ENCODE data around the gene NIBAN1. TPM values are rescaled to one million over a fixed set of nuclear protein-coding genes. Genes with fewer than 3 reads are reported as not detected.

The NIBAN1 gene
- total RNA-seq, 2 experiments from 2014 or later: 68.8 to 71.7 TPM

DNA sequence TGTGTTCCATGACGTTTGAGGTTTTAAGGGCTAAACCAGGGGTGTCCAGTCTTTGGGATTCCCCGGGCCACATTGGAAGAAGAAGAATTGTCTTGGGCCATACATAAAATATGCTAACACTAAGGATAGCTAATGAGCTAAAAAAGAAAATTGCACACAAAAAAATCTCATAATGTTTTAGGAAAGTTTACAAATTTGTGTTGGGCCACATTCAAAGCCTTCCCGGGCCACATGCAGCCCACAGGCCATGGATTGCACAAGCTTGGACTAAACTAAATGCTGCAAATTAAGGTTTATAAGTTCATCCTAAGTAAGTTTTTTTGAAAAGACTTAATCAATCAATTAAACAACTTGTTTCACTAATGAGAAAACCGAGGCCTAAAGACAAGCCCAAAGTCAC is 21.9 kb downstream of the NIBAN1 start:
- Mint-ChIP-seq H3K4me3 (no peak overlapping the region), H3K9me3 (no peaks in the 10 kb centered on the region), H3K27me3 (no peaks in the 10 kb centered on the region), H3K4me1 (peaks cover 37% of the 10 kb centered on the region), H3K27ac (no peak overlapping the region), H3K36me3 (ENCODE audit: low read depth) (peaks cover 24% of the 10 kb centered on the region)
- DNase-seq: no peak
- ChIA-PET POLR2A (no interaction called here), CTCF (interaction anchor here (1.1 kb wide), 1 partner anchor 147 kb away, joined by 3 read pairs; no protein-coding TSS in a partner anchor)

DNA sequence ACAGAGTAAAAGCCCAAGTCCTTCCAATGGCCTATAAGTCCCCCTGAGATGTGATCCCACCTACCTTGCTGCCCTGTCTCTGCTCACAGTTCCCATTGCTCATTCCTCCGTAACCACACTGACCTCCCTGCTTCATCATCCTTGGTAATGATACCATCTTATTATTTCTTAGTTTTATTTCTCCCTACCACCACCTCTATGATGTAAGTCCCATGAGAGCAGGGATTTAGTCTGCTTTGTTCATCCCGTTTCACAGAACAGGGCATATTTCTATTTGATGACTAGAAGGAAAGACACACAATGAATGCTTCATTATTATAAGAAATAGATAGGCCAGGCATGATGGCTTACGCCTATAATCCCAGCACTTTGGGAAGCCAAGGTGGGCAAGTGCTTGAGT is 22.5 kb downstream of the NIBAN1 start:
- no peak overlapping the region for H3K4me3 Mint-ChIP-seq
- H3K27me3 Mint-ChIP-seq: no peaks in the 10 kb centered on the region
- no peaks in the 10 kb centered on the region for H3K9me3 Mint-ChIP-seq
- no peak for DNase-seq
- CTCF ChIA-PET: interaction anchor here (1.1 kb wide), 1 partner anchor 147 kb away, joined by 3 read pairs; no protein-coding TSS in a partner anchor
- peaks cover 41% of the 10 kb centered on the region for H3K4me1 Mint-ChIP-seq
- peaks cover 25% of the 10 kb centered on the region for H3K36me3 Mint-ChIP-seq (ENCODE audit: low read depth)
- H3K27ac Mint-ChIP-seq: no peak overlapping the region
- POLR2A ChIA-PET: no interaction called here

DNA sequence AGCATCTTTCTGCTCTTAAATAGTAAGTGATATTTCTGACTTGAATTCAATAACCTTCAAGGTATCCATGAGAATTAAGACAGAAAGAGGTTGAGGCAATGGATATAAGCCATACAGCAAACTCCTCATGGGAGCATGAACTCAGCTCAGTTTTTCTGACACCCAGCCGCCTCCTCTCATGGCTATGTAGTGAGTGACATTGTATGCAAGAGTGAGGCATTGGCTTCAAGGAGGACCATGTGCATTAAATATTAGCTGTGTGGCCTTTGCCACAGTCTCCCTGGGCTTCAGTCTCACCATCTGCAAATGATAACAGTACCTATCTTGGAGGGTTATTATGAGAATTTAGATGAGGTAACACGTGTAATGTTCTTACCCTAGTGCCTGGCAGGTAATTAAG is 23.4 kb downstream of the NIBAN1 start:
- Mint-ChIP-seq H3K36me3 (ENCODE audit: low read depth) (peaks cover 25% of the 10 kb centered on the region), H3K4me1 (peaks cover 42% of the 10 kb centered on the region), H3K9me3 (no peaks in the 10 kb centered on the region), H3K27ac (no peak overlapping the region), H3K27me3 (no peaks in the 10 kb centered on the region), H3K4me3 (no peak overlapping the region)
- DNase-seq: no peak
- POLR2A ChIA-PET: no interaction called here
- CTCF ChIA-PET: no interaction called here

DNA sequence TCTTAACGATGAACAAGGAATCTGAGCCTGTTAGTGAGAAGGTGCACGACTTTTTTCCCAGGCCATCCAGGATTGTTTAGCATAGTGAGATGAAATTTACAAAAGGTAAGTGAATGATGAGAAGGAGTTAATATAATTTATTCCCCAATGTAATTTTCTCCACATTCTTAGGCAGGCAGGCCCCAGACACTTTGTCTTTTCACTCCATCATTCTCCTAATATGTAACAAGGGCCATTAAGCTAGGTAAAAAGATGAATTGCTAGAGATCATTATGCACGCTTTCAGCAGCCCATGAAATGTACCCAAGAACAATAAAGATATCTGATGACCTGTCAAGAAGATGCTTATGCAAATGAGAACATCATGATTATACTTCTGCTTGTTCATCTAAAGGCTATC is 24.1 kb downstream of the NIBAN1 start:
- Mint-ChIP-seq H3K9me3 (no peaks in the 10 kb centered on the region), H3K4me3 (no peak overlapping the region), H3K36me3 (ENCODE audit: low read depth) (peaks cover 30% of the 10 kb centered on the region), H3K4me1 (peaks cover 42% of the 10 kb centered on the region), H3K27ac (no peak overlapping the region), H3K27me3 (no peaks in the 10 kb centered on the region)
- no peak for DNase-seq
- ChIA-PET POLR2A (no interaction called here), CTCF (no interaction called here)

DNA sequence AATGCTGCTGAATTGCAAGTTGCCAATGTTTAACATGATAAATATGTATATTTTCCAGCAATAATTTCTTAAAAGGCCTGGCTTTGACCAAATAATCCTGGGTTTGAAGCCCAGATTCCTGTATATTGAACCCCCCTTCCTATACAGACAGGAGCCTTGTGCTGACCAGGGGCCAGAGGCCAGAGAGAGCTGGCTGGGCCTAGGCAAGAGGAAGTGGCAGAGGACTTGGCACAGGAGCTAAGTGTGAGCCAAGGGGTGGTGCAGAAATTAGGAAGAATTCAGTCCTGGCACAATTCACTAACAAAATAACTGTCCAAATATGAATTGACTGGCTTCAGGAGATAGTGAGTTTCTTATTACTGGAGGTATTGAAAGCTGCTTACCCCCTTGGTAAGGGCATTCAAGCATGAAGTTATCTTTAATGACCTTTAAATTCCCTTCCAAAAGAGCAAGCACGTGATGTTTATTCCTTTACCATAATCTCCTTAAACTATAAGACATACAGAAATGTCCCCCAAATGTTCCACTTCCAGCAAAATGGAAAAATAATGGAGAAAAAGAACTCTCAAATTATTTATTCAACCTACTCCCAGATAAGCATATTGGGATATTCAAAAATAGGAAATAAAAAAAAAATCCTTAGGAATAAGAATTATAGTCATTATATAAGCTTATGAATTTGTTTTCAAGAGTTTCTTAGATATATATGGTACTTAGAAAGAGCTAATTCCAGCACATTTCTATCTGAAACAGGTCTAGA is 26.6 kb downstream of the NIBAN1 start:
- no peak overlapping the region for H3K4me3 Mint-ChIP-seq
- no peaks in the 10 kb centered on the region for H3K9me3 Mint-ChIP-seq
- H3K36me3 Mint-ChIP-seq (ENCODE audit: low read depth): peaks cover 50% of the 10 kb centered on the region
- no peaks in the 10 kb centered on the region for H3K27me3 Mint-ChIP-seq
- no peak for DNase-seq
- H3K27ac Mint-ChIP-seq: no peak overlapping the region
- ChIA-PET CTCF (interaction anchor here (1.9 kb wide), 1 partner anchor 11 kb away, joined by 4 read pairs; no protein-coding TSS in a partner anchor), POLR2A (interaction anchor here (1.1 kb wide), 1 partner anchor 65 kb away, joined by 3 read pairs; no protein-coding TSS in a partner anchor)
- peaks cover 30% of the 10 kb centered on the region for H3K4me1 Mint-ChIP-seq

DNA sequence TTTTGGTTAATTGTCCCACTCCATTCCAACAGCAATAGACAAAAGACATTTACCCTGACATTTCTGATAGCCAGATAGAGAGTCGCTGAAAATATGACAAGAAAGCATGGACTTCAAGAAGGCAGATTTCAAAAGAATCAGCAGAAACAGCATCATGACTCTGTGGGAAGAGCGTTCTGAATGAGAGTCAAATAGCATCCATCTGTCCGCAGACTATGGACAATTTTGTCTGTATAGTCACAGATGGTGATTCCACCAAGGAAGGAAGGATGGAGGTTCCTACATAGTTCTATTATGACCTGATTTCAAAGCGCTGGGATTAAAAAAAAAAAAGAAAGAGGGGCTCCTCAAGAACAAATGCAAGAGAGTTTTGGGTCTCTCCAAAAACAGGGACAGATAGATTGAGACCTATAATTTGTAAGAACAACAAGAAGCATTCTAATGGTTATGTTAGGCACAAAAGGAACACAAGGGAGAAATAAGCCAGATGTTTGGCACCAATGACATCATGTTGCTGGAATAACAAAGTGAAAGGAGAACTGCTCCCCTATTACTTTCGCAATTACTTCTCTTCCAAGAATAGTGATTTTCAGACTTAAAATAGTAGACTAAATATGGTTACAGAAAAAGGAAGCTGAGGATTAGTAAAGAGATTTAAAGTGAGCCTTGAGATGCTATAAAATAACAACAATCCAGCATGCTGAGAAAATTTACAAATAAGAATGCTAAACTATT is 28.5 kb downstream of the NIBAN1 start:
- Mint-ChIP-seq H3K36me3 (ENCODE audit: low read depth) (peaks cover 53% of the 10 kb centered on the region), H3K4me3 (no peak overlapping the region), H3K4me1 (peaks cover 35% of the 10 kb centered on the region), H3K27ac (no peak overlapping the region), H3K27me3 (no peaks in the 10 kb centered on the region), H3K9me3 (no peaks in the 10 kb centered on the region)
- DNase-seq: no peak
- ChIA-PET CTCF (interaction anchor here (1.9 kb wide), 1 partner anchor 12 kb away, joined by 4 read pairs; no protein-coding TSS in a partner anchor), POLR2A (no interaction called here)

DNA sequence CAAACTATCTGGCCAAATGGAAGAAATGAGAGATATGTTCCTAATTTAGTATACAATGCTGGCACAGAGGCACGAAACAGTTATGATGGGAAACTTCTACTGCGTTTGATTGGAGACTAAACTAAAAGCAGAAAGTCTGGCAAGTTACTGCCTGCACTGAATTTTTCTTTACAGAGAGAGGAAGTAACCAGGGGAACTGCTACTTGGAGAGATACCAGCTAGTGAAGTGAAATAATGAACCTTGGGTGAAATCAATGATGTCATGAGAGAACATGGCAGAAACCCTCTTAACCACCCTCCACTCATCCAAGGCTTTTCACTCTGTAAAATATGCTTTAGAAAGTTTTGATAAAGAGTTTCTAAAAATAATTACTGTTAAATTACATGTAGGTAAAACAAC is 29.3 kb downstream of the NIBAN1 start:
- H3K27ac Mint-ChIP-seq: no peak overlapping the region
- no peak for DNase-seq
- no peaks in the 10 kb centered on the region for H3K27me3 Mint-ChIP-seq
- ChIA-PET CTCF (no interaction called here), POLR2A (no interaction called here)
- H3K9me3 Mint-ChIP-seq: no peaks in the 10 kb centered on the region
- peaks cover 55% of the 10 kb centered on the region for H3K36me3 Mint-ChIP-seq (ENCODE audit: low read depth)
- H3K4me3 Mint-ChIP-seq: no peak overlapping the region
- H3K4me1 Mint-ChIP-seq: peaks cover 35% of the 10 kb centered on the region

DNA sequence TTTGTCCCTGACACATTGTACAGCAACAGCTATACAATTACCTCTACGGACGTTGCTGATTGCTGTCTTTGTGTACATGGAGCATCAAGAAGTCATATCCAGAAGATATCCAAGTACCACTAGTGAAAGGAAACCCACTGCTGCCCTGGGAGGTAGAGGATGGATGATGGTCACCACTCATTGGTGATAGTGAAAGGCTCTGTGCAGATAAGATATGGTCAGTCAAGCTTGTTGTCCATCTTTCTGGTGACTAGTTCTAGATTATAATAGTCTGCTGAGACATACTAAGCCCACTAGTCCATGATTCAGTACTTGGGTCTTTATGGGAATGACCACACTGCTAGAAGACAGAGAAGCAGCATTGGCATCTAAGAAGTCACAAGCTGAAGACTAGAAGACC is 30.3 kb downstream of the NIBAN1 start:
- Mint-ChIP-seq H3K4me3 (no peak overlapping the region), H3K9me3 (no peaks in the 10 kb centered on the region), H3K4me1 (peaks cover 35% of the 10 kb centered on the region), H3K27me3 (no peaks in the 10 kb centered on the region), H3K27ac (no peak overlapping the region), H3K36me3 (ENCODE audit: low read depth) (peaks cover 58% of the 10 kb centered on the region)
- ChIA-PET POLR2A (no interaction called here), CTCF (no interaction called here)
- DNase-seq: no peak

DNA sequence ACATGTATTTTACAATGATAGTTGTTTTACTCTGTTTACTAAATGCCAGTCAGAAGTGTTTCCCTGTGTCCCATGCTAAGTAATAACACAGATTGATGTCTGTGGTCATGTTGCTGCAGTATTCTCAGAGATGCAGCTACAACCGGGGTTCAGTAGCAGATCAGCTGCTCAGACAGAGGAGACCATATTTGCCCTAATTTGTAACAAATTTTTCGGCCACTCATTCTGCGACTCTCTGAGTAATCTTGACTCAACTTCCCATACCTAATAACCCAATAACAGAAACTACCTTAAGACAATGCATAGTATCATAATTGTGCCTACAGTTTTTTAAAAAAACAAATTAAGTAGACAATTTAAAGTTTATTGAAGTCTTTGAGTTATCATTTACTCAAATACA is 32.6 kb downstream of the NIBAN1 start:
- Mint-ChIP-seq H3K4me3 (no peak overlapping the region), H3K27me3 (no peaks in the 10 kb centered on the region), H3K36me3 (ENCODE audit: low read depth) (peaks cover 58% of the 10 kb centered on the region), H3K4me1 (peaks cover 31% of the 10 kb centered on the region), H3K27ac (no peak overlapping the region), H3K9me3 (no peaks in the 10 kb centered on the region)
- ChIA-PET CTCF (no interaction called here), POLR2A (interaction anchor here (0.6 to 1.3 kb wide), 3 partner anchors 30 to 49 kb away, joined by 3 read pairs; no protein-coding TSS in a partner anchor)
- DNase-seq: no peak

DNA sequence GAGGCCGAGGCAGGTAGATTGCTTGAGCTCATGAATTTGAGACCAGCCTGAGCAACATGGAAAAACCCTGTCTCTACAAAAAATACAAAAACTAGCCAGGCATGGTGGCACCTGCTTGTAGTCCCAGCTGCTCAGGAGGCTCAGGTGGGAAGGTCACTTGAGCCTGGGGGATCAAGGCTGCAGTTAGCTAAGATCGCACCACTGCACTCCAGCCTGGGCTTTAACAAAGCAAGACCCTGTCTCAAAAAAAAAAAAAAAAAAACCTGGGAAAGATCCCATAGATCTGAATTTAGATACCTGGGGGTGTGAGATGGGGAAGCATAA is 32.9 kb downstream of the NIBAN1 start:
- no peak for DNase-seq
- Mint-ChIP-seq H3K27ac (no peak overlapping the region), H3K27me3 (no peaks in the 10 kb centered on the region), H3K36me3 (ENCODE audit: low read depth) (peaks cover 62% of the 10 kb centered on the region), H3K4me1 (peaks cover 31% of the 10 kb centered on the region), H3K9me3 (no peaks in the 10 kb centered on the region), H3K4me3 (no peak overlapping the region)
- ChIA-PET POLR2A (interaction anchor here (0.6 to 1.3 kb wide), 2 partner anchors 30 to 31 kb away, joined by 3 read pairs; no protein-coding TSS in a partner anchor), CTCF (no interaction called here)

DNA sequence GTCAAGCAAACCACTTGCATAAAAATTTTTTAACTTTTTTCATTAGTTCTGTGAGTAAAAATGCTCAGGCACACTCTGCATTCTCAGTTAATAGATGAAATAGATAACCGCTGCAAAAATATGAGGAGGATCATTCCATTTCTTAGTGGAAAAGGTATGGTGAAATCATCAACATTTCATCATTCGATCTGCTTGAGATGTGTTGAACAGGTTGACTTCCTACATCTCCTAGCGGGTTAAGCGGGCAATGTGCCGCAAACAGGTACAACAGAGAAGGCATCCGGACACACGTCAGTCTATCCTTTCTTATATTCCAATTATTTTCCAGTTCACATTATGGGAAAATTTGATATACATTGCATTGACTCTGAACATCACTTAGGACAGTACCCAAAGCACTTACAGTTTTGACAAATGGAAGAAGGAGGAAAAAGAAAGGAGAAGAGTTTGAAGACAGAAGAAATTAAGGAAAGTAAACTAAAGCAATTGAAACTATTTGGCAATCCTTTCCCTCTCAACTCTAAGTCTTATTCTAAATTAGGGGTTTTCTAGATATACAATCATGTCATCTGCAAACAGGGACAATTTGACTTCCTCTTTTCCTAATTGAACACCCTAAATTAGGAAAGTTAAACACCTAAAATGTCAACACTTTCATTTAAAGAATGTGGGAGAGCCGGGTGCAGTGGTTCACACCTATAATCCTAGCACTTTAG is 33.5 kb downstream of the NIBAN1 start:
- Mint-ChIP-seq H3K4me3 (no peak overlapping the region), H3K4me1 (peaks cover 26% of the 10 kb centered on the region), H3K27ac (no peak overlapping the region), H3K9me3 (no peaks in the 10 kb centered on the region), H3K27me3 (no peaks in the 10 kb centered on the region), H3K36me3 (ENCODE audit: low read depth) (peaks cover 62% of the 10 kb centered on the region)
- DNase-seq: no peak
- ChIA-PET POLR2A (interaction anchor here (0.6 to 1.3 kb wide), 2 partner anchors 31 to 32 kb away, joined by 3 read pairs; no protein-coding TSS in a partner anchor), CTCF (no interaction called here)

DNA sequence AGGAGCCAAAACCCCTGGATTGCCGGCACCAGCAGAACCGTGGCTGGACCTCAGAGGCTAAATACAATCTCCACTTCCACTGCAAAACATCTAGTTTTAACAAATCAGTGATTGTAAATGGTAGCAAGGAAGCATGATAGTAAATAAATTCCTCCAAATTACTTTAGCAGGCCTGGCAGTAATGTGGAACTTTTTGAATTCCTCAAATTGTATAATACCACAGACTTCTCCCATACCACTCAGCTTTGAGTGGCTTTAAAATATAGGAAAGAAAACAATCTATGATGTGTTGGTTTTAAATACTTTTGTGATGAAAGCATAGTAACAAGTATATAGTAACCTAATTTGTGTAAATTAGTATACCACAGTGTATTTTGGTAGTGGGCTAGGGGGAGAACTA is 34.1 kb downstream of the NIBAN1 start:
- H3K27ac Mint-ChIP-seq: no peak overlapping the region
- H3K4me3 Mint-ChIP-seq: no peak overlapping the region
- DNase-seq: no peak
- no peaks in the 10 kb centered on the region for H3K27me3 Mint-ChIP-seq
- peaks cover 22% of the 10 kb centered on the region for H3K4me1 Mint-ChIP-seq
- POLR2A ChIA-PET: no interaction called here
- peaks cover 58% of the 10 kb centered on the region for H3K36me3 Mint-ChIP-seq (ENCODE audit: low read depth)
- CTCF ChIA-PET: no interaction called here
- H3K9me3 Mint-ChIP-seq: no peaks in the 10 kb centered on the region

DNA sequence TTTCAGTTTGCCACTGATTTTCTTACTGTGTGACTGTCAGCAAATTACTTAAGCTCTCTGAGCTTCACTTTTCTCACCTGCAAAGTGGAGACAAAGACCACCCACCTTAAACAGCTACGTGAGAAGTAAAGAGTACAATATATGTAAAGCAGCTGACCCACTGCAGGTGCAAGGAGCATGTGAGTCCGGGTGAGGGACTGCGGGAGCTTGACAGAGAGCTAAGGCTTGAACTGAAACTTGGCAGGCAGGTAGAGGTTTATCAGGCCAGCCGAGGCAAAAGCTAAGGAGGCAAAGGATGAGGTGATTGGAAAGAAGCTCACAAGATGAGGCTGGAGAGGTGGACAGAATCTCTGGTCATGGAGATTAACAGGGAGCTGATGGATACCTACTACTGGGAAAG is 36.6 kb downstream of the NIBAN1 start:
- H3K4me3 Mint-ChIP-seq: no peak overlapping the region
- no peaks in the 10 kb centered on the region for H3K27me3 Mint-ChIP-seq
- no peak overlapping the region for H3K27ac Mint-ChIP-seq
- ChIA-PET POLR2A (interaction anchor here (0.9 kb wide), 1 partner anchor 37 kb away, joined by 3 read pairs; the partner anchor contains the start of gene NIBAN1), CTCF (no interaction called here)
- peaks cover 3% of the 10 kb centered on the region for H3K9me3 Mint-ChIP-seq
- H3K4me1 Mint-ChIP-seq: peaks cover 13% of the 10 kb centered on the region
- peaks cover 57% of the 10 kb centered on the region for H3K36me3 Mint-ChIP-seq (ENCODE audit: low read depth)
- DNase-seq: no peak

Data from activated CD4-positive, alpha-beta memory T cell treated with anti-CD3 and anti-CD28 coated beads, Interleukin-2, amount 10 ng/mL, durations not matched to agents 7 days and 5 days (primary cell).